Mesenchymal stem cell (in vitro differentiated cells and primary cell): Measurements from ENCODE around the gene CDH4.
A peak's percentile ranks its signal among the peaks of the same experiment; 100 is the strongest.

Experiments
- DNase-seq: peaks from one replicate; pipeline ENCODE4 v3.0.0-alpha.2; 2013
- H2AFZ ChIP-seq: one replicate; pipeline ENCODE4 v1.6.1; 2013; ENCODE audit warnings: low read depth, mild to moderate bottlenecking, control low read depth, inconsistent platforms, low read length, moderate library complexity
- H2AK5ac ChIP-seq: 2 replicates; pipeline ENCODE4 v1.6.1; 2013; ENCODE audit warnings: low read length, moderate library complexity, mild to moderate bottlenecking, inconsistent platforms; ENCODE audit not compliant: severe bottlenecking
- H2BK120ac ChIP-seq: one replicate; pipeline ENCODE4 v1.6.1; 2013; ENCODE audit warnings: low read depth, mild to moderate bottlenecking, inconsistent platforms, low read length, moderate library complexity
- H2BK12ac ChIP-seq, 2 experiments: one replicate each; pipeline ENCODE4 v1.6.1; 2013; ENCODE audit warnings: inconsistent platforms in 2 of 2, low read length in 2 of 2, mild to moderate bottlenecking in 2 of 2, moderate library complexity in 2 of 2, control low read depth in 1 of 2
- H2BK15ac ChIP-seq: one replicate; pipeline ENCODE4 v1.6.1; 2013; ENCODE audit warnings: mild to moderate bottlenecking, low read depth, inconsistent platforms; ENCODE audit not compliant: poor library complexity, severe bottlenecking
- H2BK5ac ChIP-seq: 2 replicates; pipeline ENCODE4 v1.6.1; 2013; ENCODE audit warnings: low read depth, mild to moderate bottlenecking, low read length, control low read depth, inconsistent platforms; ENCODE audit not compliant: poor library complexity, severe bottlenecking
- H3K14ac ChIP-seq, 2 experiments: one replicate each; pipeline ENCODE4 v1.6.1; 2013; ENCODE audit warnings: inconsistent platforms in 2 of 2, low read length in 2 of 2, control low read depth in 1 of 2, mild to moderate bottlenecking in 1 of 2, moderate library complexity in 1 of 2
- H3K18ac ChIP-seq, 2 experiments: one replicate each; pipeline ENCODE4 v1.6.1; 2013; ENCODE audit warnings: inconsistent platforms in 2 of 2, low read length in 2 of 2, control low read depth in 1 of 2, low read depth in 1 of 2, mild to moderate bottlenecking in 1 of 2
- H3K23ac ChIP-seq, 2 experiments: one replicate each; pipeline ENCODE4 v1.6.1; 2013; ENCODE audit warnings: inconsistent platforms in 2 of 2, low read length in 2 of 2, mild to moderate bottlenecking in 2 of 2, moderate library complexity in 2 of 2, control low read depth in 1 of 2
- H3K27ac ChIP-seq: 2 replicates; pipeline ENCODE4 v1.5.1; 2013; ENCODE audit warnings: mild to moderate bottlenecking, moderate library complexity, low read length, control low read depth, inconsistent platforms; ENCODE audit not compliant: poor library complexity, severe bottlenecking
- H3K27me3 ChIP-seq, 2 experiments: 2 replicates each; pipeline versions ENCODE4 v1.6.1 to v1.7.0; 2013; ENCODE audit warnings: low read length in 2 of 2, mild to moderate bottlenecking in 2 of 2, moderate library complexity in 2 of 2, control low read depth in 1 of 2, inconsistent platforms in 1 of 2; ENCODE audit not compliant: control insufficient read depth in 1 of 2, insufficient read depth in 1 of 2
- H3K36me3 ChIP-seq, 2 experiments: 2 replicates each; pipeline versions ENCODE4 v1.6.1 to v1.7.0; 2013; ENCODE audit warnings: low read length in 2 of 2, control low read depth in 1 of 2, inconsistent platforms in 1 of 2, low read depth in 1 of 2, mild to moderate bottlenecking in 1 of 2; ENCODE audit not compliant: insufficient read depth in 2 of 2, control insufficient read depth in 1 of 2
- H3K4ac ChIP-seq, 2 experiments: one replicate each; pipeline ENCODE4 v1.6.1; 2013; ENCODE audit warnings: inconsistent platforms in 2 of 2, low read length in 2 of 2, mild to moderate bottlenecking in 2 of 2, moderate library complexity in 2 of 2, control low read depth in 1 of 2, low read depth in 1 of 2
- H3K4me1 ChIP-seq: 2 replicates; pipeline ENCODE4 v1.6.1; 2013; ENCODE audit warnings: low read depth, low read length, control low read depth; ENCODE audit not compliant: control insufficient read depth, insufficient read depth
- H3K4me2 ChIP-seq: 2 replicates; pipeline ENCODE4 v1.6.1; 2013; ENCODE audit warnings: low read length, mild to moderate bottlenecking, inconsistent platforms; ENCODE audit not compliant: poor library complexity, severe bottlenecking
- H3K4me3 ChIP-seq, 2 experiments: 2 replicates each; pipeline versions ENCODE4 v1.5.1 to v1.7.0; 2013; ENCODE audit warnings: low read length in 2 of 2, mild to moderate bottlenecking in 2 of 2, control low read depth in 1 of 2, low read depth in 1 of 2; ENCODE audit not compliant: insufficient read depth in 1 of 2
- H3K79me1 ChIP-seq: replicated peaks from 2 replicates; pipeline ENCODE4 v1.6.1; 2013; ENCODE audit warnings: mild to moderate bottlenecking, control low read depth, low read length, inconsistent platforms; ENCODE audit not compliant: poor library complexity, severe bottlenecking
- H3K9ac ChIP-seq: 2 replicates; pipeline ENCODE4 v1.7.0; 2013; ENCODE audit warnings: mild to moderate bottlenecking, low read length, moderate library complexity
- H3K9me3 ChIP-seq: 2 replicates; pipeline ENCODE4 v1.7.0; 2013; ENCODE audit warnings: mild to moderate bottlenecking, low read length; ENCODE audit not compliant: control insufficient read depth
- H4K8ac ChIP-seq: one replicate; pipeline ENCODE4 v1.6.1; 2013; ENCODE audit warnings: inconsistent platforms, mild to moderate bottlenecking, low read length, moderate library complexity
- H4K91ac ChIP-seq: one replicate; pipeline ENCODE4 v1.6.1; 2013; ENCODE audit warnings: mild to moderate bottlenecking, low read length, inconsistent platforms
- WGBS: methylation state at CpG from one replicate; pipeline ENCODE4 v1.1.7; 2013; ENCODE audit warnings: mixed read lengths; 5-methylcytosine and 5-hydroxymethylcytosine counted together

Gene CDH4

GRCh38 chr20:61802721-61803311 is 550.8 kb downstream of the CDH4 start:
- H3K4me1 ChIP-seq = peaks cover 2% of the 10 kb centered on the region
- no peak overlapping the region for H2AFZ ChIP-seq
- no peak overlapping the region for H2BK5ac ChIP-seq
- peaks cover 0 to 71% of the 10 kb centered on the region in 2 experiments for H3K27me3 ChIP-seq
- no peak overlapping the region for H3K4ac ChIP-seq
- H3K4me3 ChIP-seq = no peak overlapping the region
- H2BK12ac ChIP-seq = no peak overlapping the region
- H3K9me3 ChIP-seq = no peaks in the 10 kb centered on the region
- H4K91ac ChIP-seq = no peak overlapping the region
- H2BK120ac ChIP-seq = no peak overlapping the region
- 93% methylated on average over 36 of the region's 36 CpGs for WGBS
- no peak for DNase-seq
- H3K79me1 ChIP-seq = no peaks in the 10 kb centered on the region
- H3K27ac ChIP-seq = no peak overlapping the region
- H3K4me2 ChIP-seq = no peak overlapping the region
- H3K9ac ChIP-seq = no peak overlapping the region
- H3K18ac ChIP-seq = no peak overlapping the region
- no peaks in the 10 kb centered on the region for H3K36me3 ChIP-seq
- no peak overlapping the region for H3K14ac ChIP-seq
- H3K23ac ChIP-seq = no peak overlapping the region
- no peak overlapping the region for H2AK5ac ChIP-seq
- H4K8ac ChIP-seq = no peak overlapping the region
- no peak overlapping the region for H2BK15ac ChIP-seq

- H3K9ac ChIP-seq = no peak overlapping the region
- no peak overlapping the region for H2BK15ac ChIP-seq
- H3K27me3 ChIP-seq = peaks cover 0 to 75% of the 10 kb centered on the region in 2 experiments
- peak; percentile 9 for DNase-seq
- H3K23ac ChIP-seq = no peak overlapping the region
- peak overlapping the region in 1 of 2 experiments; percentile 56 for H3K4me3 ChIP-seq
- H3K4me1 ChIP-seq = peaks cover 2% of the 10 kb centered on the region
- no peak overlapping the region for H2BK12ac ChIP-seq
- no peak overlapping the region for H4K8ac ChIP-seq
- no peak overlapping the region for H2BK120ac ChIP-seq
- H3K18ac ChIP-seq = no peak overlapping the region
- H3K4me2 ChIP-seq = no peak overlapping the region
- H2BK5ac ChIP-seq = no peak overlapping the region
- no peak overlapping the region for H4K91ac ChIP-seq
- no peak overlapping the region for H2AFZ ChIP-seq
- no peak overlapping the region for H2AK5ac ChIP-seq
- H3K9me3 ChIP-seq = no peaks in the 10 kb centered on the region
- H3K27ac ChIP-seq = no peak overlapping the region
- H3K4ac ChIP-seq = no peak overlapping the region
- H3K14ac ChIP-seq = no peak overlapping the region
- no peaks in the 10 kb centered on the region for H3K79me1 ChIP-seq
- no peaks in the 10 kb centered on the region for H3K36me3 ChIP-seq
- WGBS = 52% methylated on average over 19 of the region's 19 CpGs
Measured at GRCh38 chr20:61803416-61803914, 551.4 kb downstream of the CDH4 start.

DNA sequence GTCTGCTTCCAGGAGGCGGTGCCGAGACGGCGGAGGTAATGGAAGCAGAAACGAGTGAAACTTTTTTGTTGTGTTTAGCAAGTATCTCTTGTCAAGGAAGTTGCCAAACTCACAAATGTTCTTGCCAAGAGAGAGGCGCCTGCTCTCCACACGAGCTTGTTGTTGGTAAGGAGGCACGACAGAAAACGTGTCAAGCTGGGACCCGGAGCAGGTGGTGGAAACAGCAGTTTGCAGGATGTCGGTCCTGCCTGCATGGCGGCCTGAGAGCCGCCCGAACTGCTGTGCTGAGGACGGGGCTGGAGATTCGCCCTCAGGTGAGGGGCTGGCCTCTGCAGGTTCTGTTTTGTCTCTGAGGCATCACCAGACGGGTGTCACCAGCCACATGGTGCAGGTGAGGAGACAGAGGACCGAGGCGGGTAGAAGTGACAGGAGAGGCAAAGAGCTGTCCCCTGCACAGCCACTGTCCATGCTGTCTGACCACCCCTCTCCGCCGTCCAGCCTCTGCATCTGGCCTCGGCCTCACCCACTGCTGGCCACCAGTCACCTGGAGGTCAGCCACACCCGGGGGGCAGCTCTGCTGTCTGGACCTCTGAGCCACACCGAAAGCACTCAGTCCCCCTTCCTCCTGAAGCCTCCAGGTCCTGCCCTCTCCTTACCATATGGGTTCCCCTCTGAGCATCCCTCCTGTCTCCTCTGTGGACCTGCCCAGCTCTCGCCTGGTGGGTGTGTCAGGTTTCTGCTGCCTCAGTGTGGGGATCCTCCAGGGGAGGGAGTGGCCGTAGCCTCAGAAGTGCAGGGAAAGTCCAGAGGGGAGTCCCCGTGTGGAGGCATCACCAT is 552.1 kb downstream of the CDH4 start:
- Histone ChIP-seq H2AFZ (no peak overlapping the region), H3K4ac (no peak overlapping the region), H4K91ac (no peak overlapping the region), H3K4me1 (peaks cover 2% of the 10 kb centered on the region), H4K8ac (no peak overlapping the region), H3K36me3 (no peaks in the 10 kb centered on the region), H3K18ac (no peak overlapping the region), H3K9me3 (no peaks in the 10 kb centered on the region), H2BK120ac (no peak overlapping the region), H2BK12ac (no peak overlapping the region), H3K4me2 (no peak overlapping the region), H3K27ac (no peak overlapping the region), H2BK5ac (no peak overlapping the region), H3K79me1 (no peaks in the 10 kb centered on the region), H2AK5ac (no peak overlapping the region), H3K27me3 (peaks cover 0 to 82% of the 10 kb centered on the region in 2 experiments), H2BK15ac (no peak overlapping the region), H3K9ac (no peak overlapping the region), H3K4me3 (peak overlapping the region in 1 of 2 experiments; percentile 56), H3K14ac (peak overlapping the region in 1 of 2 experiments; percentile 46), H3K23ac (no peak overlapping the region)
- 79% methylated on average over 26 of the region's 27 CpGs for WGBS
- no peak for DNase-seq

DNA sequence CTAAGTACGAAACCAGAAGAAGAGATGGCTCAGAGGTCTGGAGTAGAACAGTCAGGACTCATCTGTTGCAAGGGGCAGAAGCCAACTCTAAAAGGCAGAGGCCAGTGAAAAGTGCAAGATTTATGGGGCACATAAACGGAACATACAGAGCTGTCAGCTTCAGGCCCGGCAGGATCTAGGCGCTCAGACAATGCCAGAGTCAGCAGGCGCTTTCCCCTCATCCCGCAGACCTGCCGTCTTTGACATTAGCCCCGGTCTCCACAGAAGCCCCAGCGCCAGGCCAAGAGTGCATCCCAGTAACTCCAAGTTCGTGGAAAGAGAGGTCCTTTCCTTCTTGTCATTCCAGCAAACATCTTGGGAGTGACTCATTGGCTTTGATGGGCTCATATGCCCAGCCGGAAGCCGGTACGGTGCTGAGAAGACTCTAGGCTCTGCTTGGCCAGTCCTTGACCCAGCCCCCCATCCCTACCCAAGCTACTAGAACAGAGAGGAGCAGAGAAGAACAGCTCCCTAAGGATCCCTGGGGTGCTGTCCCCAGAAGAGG is 552.8 kb downstream of the CDH4 start:
- Histone ChIP-seq H3K79me1 (no peaks in the 10 kb centered on the region), H3K23ac (no peak overlapping the region), H4K91ac (no peak overlapping the region), H3K4ac (no peak overlapping the region), H3K36me3 (no peaks in the 10 kb centered on the region), H3K14ac (no peak overlapping the region), H2BK5ac (no peak overlapping the region), H4K8ac (no peak overlapping the region), H3K4me2 (no peak overlapping the region), H3K27ac (no peak overlapping the region), H2BK12ac (no peak overlapping the region), H2BK15ac (no peak overlapping the region), H3K4me1 (peaks cover 2% of the 10 kb centered on the region), H2AFZ (no peak overlapping the region), H3K4me3 (no peak overlapping the region), H3K27me3 (peaks cover 0 to 89% of the 10 kb centered on the region in 2 experiments), H2BK120ac (no peak overlapping the region), H3K9me3 (no peaks in the 10 kb centered on the region), H3K18ac (no peak overlapping the region), H3K9ac (no peak overlapping the region), H2AK5ac (no peak overlapping the region)
- 85% methylated on average over 13 of the region's 13 CpGs for WGBS
- DNase-seq = peak; percentile 2
